Measurements from ENCODE around the gene CLDN22.

GRCh38 chr4:183323295-183323694 lies 3.2 kb upstream of the CLDN22 start:
- TF ChIP-seq, protein P1, sequence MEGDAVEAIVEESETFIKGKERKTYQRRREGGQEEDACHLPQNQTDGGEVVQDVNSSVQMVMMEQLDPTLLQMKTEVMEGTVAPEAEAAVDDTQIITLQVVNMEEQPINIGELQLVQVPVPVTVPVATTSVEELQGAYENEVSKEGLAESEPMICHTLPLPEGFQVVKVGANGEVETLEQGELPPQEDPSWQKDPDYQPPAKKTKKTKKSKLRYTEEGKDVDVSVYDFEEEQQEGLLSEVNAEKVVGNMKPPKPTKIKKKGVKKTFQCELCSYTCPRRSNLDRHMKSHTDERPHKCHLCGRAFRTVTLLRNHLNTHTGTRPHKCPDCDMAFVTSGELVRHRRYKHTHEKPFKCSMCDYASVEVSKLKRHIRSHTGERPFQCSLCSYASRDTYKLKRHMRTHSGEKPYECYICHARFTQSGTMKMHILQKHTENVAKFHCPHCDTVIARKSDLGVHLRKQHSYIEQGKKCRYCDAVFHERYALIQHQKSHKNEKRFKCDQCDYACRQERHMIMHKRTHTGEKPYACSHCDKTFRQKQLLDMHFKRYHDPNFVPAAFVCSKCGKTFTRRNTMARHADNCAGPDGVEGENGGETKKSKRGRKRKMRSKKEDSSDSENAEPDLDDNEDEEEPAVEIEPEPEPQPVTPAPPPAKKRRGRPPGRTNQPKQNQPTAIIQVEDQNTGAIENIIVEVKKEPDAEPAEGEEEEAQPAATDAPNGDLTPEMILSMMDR (IDR thresholded peaks at IDR 0.05): no peak
- no peak for TF ChIP-seq POLR2A (IDR thresholded peaks at IDR 0.05)
